Trophoblast cell (in vitro differentiated cells and primary cell): ENCODE results near the gene SAT1.
A peak's percentile ranks its signal among the peaks of the same experiment; 100 is the strongest.

Experiments used
- DNase-seq, 2 donors: peaks; one replicate each; pipeline ENCODE4 v3.0.0-alpha.2; 2016
- H2AFZ ChIP-seq: 2 replicates; pipeline ENCODE4 v1.6.1; 2013; ENCODE audit warnings: low read length, moderate library complexity, mild to moderate bottlenecking; ENCODE audit not compliant: insufficient read depth, poor library complexity
- H2AK5ac ChIP-seq: 2 replicates; pipeline ENCODE4 v1.6.1; 2013; ENCODE audit warnings: mild to moderate bottlenecking, low read length
- H2BK120ac ChIP-seq: 2 replicates; pipeline ENCODE4 v1.6.1; 2013; ENCODE audit warnings: low read length, mild to moderate bottlenecking, moderate library complexity; ENCODE audit not compliant: insufficient read depth, poor library complexity
- H2BK12ac ChIP-seq: 2 replicates; pipeline ENCODE4 v1.6.1; 2013; ENCODE audit warnings: mild to moderate bottlenecking, low read length, moderate library complexity
- H2BK5ac ChIP-seq: 2 replicates; pipeline ENCODE4 v1.6.1; 2013; ENCODE audit warnings: low read length, low read depth, moderate library complexity, mild to moderate bottlenecking; ENCODE audit not compliant: poor library complexity
- H3K14ac ChIP-seq: 2 replicates; pipeline ENCODE4 v1.6.1; 2013; ENCODE audit warnings: mild to moderate bottlenecking, low read length
- H3K18ac ChIP-seq: 2 replicates; pipeline ENCODE4 v1.6.1; 2013; ENCODE audit warnings: mild to moderate bottlenecking, low read length
- H3K23ac ChIP-seq: 2 replicates; pipeline ENCODE4 v1.6.1; 2013; ENCODE audit warnings: low read length
- H3K27ac ChIP-seq: 2 replicates; pipeline ENCODE4 v1.5.1; 2013; ENCODE audit warnings: low read depth, mild to moderate bottlenecking, inconsistent platforms, low read length, moderate library complexity
- H3K27me3 ChIP-seq: 2 replicates; pipeline ENCODE4 v1.6.1; 2013; ENCODE audit warnings: inconsistent platforms, mild to moderate bottlenecking, low read length, moderate library complexity; ENCODE audit not compliant: insufficient read depth
- H3K36me3 ChIP-seq, 2 experiments: 1 replicate in 1 of 2; 2 replicates in 1 of 2; pipeline ENCODE4 v1.6.1; 2013; ENCODE audit warnings: low read length in 2 of 2, mild to moderate bottlenecking in 2 of 2, moderate library complexity in 1 of 2; ENCODE audit not compliant: insufficient read depth in 2 of 2, control insufficient read depth in 1 of 2
- H3K4ac ChIP-seq: 2 replicates; pipeline ENCODE4 v1.6.1; 2013; ENCODE audit warnings: low read depth, mild to moderate bottlenecking, low read length, moderate library complexity
- H3K4me1 ChIP-seq, 2 experiments: 1 replicate in 1 of 2; 2 replicates in 1 of 2; pipeline ENCODE4 v1.6.1; 2013; ENCODE audit warnings: low read length in 2 of 2, mild to moderate bottlenecking in 2 of 2, moderate library complexity in 1 of 2; ENCODE audit not compliant: insufficient read depth in 2 of 2, control insufficient read depth in 1 of 2
- H3K4me2 ChIP-seq: 2 replicates; pipeline ENCODE4 v1.6.1; 2013; ENCODE audit warnings: inconsistent platforms, mild to moderate bottlenecking, low read length, moderate library complexity
- H3K4me3 ChIP-seq: 2 replicates; pipeline ENCODE4 v1.5.1; 2013; ENCODE audit warnings: mild to moderate bottlenecking, low read depth, low read length, inconsistent platforms
- H3K79me1 ChIP-seq: one replicate; pipeline ENCODE4 v1.6.1; 2013; ENCODE audit warnings: low read length
- H3K79me2 ChIP-seq: 2 replicates; pipeline ENCODE4 v1.6.1; 2013; ENCODE audit warnings: low read length, mild to moderate bottlenecking; ENCODE audit not compliant: control insufficient read depth, insufficient read depth, poor library complexity
- H3K9ac ChIP-seq: 2 replicates; pipeline ENCODE4 v1.6.1; 2013; ENCODE audit warnings: mild to moderate bottlenecking, low read length
- H3K9me3 ChIP-seq: 2 replicates; pipeline ENCODE4 v1.6.1; 2013; ENCODE audit warnings: low read depth, mild to moderate bottlenecking, control low read depth, inconsistent platforms, low read length; ENCODE audit not compliant: insufficient read depth
- H4K12ac ChIP-seq: 2 replicates; pipeline ENCODE4 v1.6.1; 2013; ENCODE audit warnings: low read depth, mild to moderate bottlenecking, low read length, moderate library complexity
- H4K8ac ChIP-seq: 2 replicates; pipeline ENCODE4 v1.6.1; 2013; ENCODE audit warnings: low read depth, mild to moderate bottlenecking, low read length, moderate library complexity
- H4K91ac ChIP-seq: one replicate; pipeline ENCODE4 v1.6.1; 2013; ENCODE audit warnings: low read depth, mild to moderate bottlenecking, low read length, moderate library complexity
- WGBS: extraction: QIAGEN DNeasy Blood & Tissue Kit; methylation state at CpG from one replicate; pipeline ENCODE4 v1.1.7; 2013; ENCODE audit warnings: missing lambda C conversion rate; ENCODE audit not compliant: insufficient read length, insufficient coverage; ENCODE audit errors: extremely low coverage; 5-methylcytosine and 5-hydroxymethylcytosine counted together

SAT1 gene

GRCh38 chrX:23825675-23826074 lies 42.7 kb downstream of the SAT1 start:
- no peak overlapping the region for H3K23ac ChIP-seq
- H3K4me3 ChIP-seq = no peak overlapping the region
- H3K9ac ChIP-seq = no peak overlapping the region
- no peak overlapping the region for H4K91ac ChIP-seq
- H2BK12ac ChIP-seq = no peak overlapping the region
- H2BK120ac ChIP-seq = no peak overlapping the region
- H3K79me1 ChIP-seq = no peaks in the 10 kb centered on the region
- H3K4ac ChIP-seq = no peak overlapping the region
- no peaks in the 10 kb centered on the region for H3K36me3 ChIP-seq
- H3K9me3 ChIP-seq = no peaks in the 10 kb centered on the region
- no peaks in the 10 kb centered on the region for H3K27me3 ChIP-seq
- no peak overlapping the region for H3K18ac ChIP-seq
- H3K4me2 ChIP-seq = no peak overlapping the region
- H3K14ac ChIP-seq = no peak overlapping the region
- H3K4me1 ChIP-seq = no peaks in the 10 kb centered on the region
- DNase-seq = no peak
- no peak overlapping the region for H2BK5ac ChIP-seq
- no peak overlapping the region for H4K8ac ChIP-seq
- no peak overlapping the region for H2AK5ac ChIP-seq
- H2AFZ ChIP-seq = no peak overlapping the region
- no peak overlapping the region for H4K12ac ChIP-seq
- no peaks in the 10 kb centered on the region for H3K79me2 ChIP-seq
- H3K27ac ChIP-seq = no peak overlapping the region

- no peaks in the 10 kb centered on the region for H3K27me3 ChIP-seq
- no peak overlapping the region for H2AFZ ChIP-seq
- no peak overlapping the region for H3K4me3 ChIP-seq
- WGBS = no CpG with 5 or more reads among the region's 3 CpGs
- no peak overlapping the region for H3K9ac ChIP-seq
- no peak overlapping the region for H2BK12ac ChIP-seq
- no peak overlapping the region for H4K8ac ChIP-seq
- H3K79me1 ChIP-seq = no peaks in the 10 kb centered on the region
- H3K9me3 ChIP-seq = no peaks in the 10 kb centered on the region
- H3K14ac ChIP-seq = no peak overlapping the region
- no peak overlapping the region for H3K4ac ChIP-seq
- H3K79me2 ChIP-seq = no peaks in the 10 kb centered on the region
- no peak overlapping the region for H3K27ac ChIP-seq
- no peak overlapping the region for H3K18ac ChIP-seq
- no peaks in the 10 kb centered on the region for H3K4me1 ChIP-seq
- H4K91ac ChIP-seq = no peak overlapping the region
- no peak overlapping the region for H4K12ac ChIP-seq
- H3K23ac ChIP-seq = no peak overlapping the region
- H3K36me3 ChIP-seq = no peaks in the 10 kb centered on the region
- no peak overlapping the region for H2AK5ac ChIP-seq
- no peak overlapping the region for H2BK120ac ChIP-seq
- DNase-seq = no peak
- H2BK5ac ChIP-seq = no peak overlapping the region
- no peak overlapping the region for H3K4me2 ChIP-seq
These were observed 43.2 kb downstream of the SAT1 start for GRCh38 chrX:23826216-23826615.

GRCh38 chrX:23826653-23827052 lies 43.7 kb downstream of the SAT1 start:
- no peaks in the 10 kb centered on the region for H3K79me1 ChIP-seq
- H3K36me3 ChIP-seq = no peaks in the 10 kb centered on the region
- no peak overlapping the region for H2AK5ac ChIP-seq
- no peak overlapping the region for H3K23ac ChIP-seq
- no peaks in the 10 kb centered on the region for H3K79me2 ChIP-seq
- H4K12ac ChIP-seq = no peak overlapping the region
- H3K14ac ChIP-seq = no peak overlapping the region
- no peak overlapping the region for H3K4ac ChIP-seq
- no peaks in the 10 kb centered on the region for H3K4me1 ChIP-seq
- DNase-seq = peak; percentile 2 to 40
- H3K18ac ChIP-seq = no peak overlapping the region
- no peak overlapping the region for H2BK120ac ChIP-seq
- no peak overlapping the region for H4K8ac ChIP-seq
- H3K4me2 ChIP-seq = no peak overlapping the region
- no peak overlapping the region for H2BK12ac ChIP-seq
- H3K4me3 ChIP-seq = no peak overlapping the region
- no peak overlapping the region for H4K91ac ChIP-seq
- H3K9me3 ChIP-seq = no peaks in the 10 kb centered on the region
- H3K9ac ChIP-seq = no peak overlapping the region
- H3K27ac ChIP-seq = no peak overlapping the region
- no peaks in the 10 kb centered on the region for H3K27me3 ChIP-seq
- H2AFZ ChIP-seq = no peak overlapping the region
- H2BK5ac ChIP-seq = no peak overlapping the region

- Histone ChIP-seq H3K23ac (no peak overlapping the region), H3K18ac (no peak overlapping the region), H2BK12ac (no peak overlapping the region), H2AK5ac (no peak overlapping the region), H3K4ac (no peak overlapping the region), H3K36me3 (no peaks in the 10 kb centered on the region), H3K4me2 (no peak overlapping the region), H2AFZ (no peak overlapping the region), H3K27ac (no peak overlapping the region), H3K4me1 (no peaks in the 10 kb centered on the region), H3K9ac (no peak overlapping the region), H4K91ac (no peak overlapping the region), H3K79me1 (no peaks in the 10 kb centered on the region), H3K14ac (no peak overlapping the region), H4K12ac (no peak overlapping the region), H2BK120ac (no peak overlapping the region), H2BK5ac (no peak overlapping the region), H3K27me3 (no peaks in the 10 kb centered on the region), H3K4me3 (no peak overlapping the region), H3K9me3 (no peaks in the 10 kb centered on the region), H3K79me2 (no peaks in the 10 kb centered on the region), H4K8ac (no peak overlapping the region)
- peak in 1 of 2 donors; percentile 51 for DNase-seq
- no CpG with 5 or more reads among the region's 5 CpGs for WGBS
These were observed 45.9 kb downstream of the SAT1 start for GRCh38 chrX:23828881-23829280.

- no peak overlapping the region for H4K91ac ChIP-seq
- H3K79me1 ChIP-seq = no peaks in the 10 kb centered on the region
- no peak for DNase-seq
- no peak overlapping the region for H3K4ac ChIP-seq
- no peak overlapping the region for H2AFZ ChIP-seq
- no peak overlapping the region for H2BK5ac ChIP-seq
- no peak overlapping the region for H4K8ac ChIP-seq
- WGBS = no CpG with 5 or more reads among the region's 1 CpG
- no peak overlapping the region for H3K14ac ChIP-seq
- no peaks in the 10 kb centered on the region for H3K79me2 ChIP-seq
- no peak overlapping the region for H4K12ac ChIP-seq
- no peaks in the 10 kb centered on the region for H3K36me3 ChIP-seq
- no peak overlapping the region for H2BK120ac ChIP-seq
- no peaks in the 10 kb centered on the region for H3K27me3 ChIP-seq
- no peak overlapping the region for H3K23ac ChIP-seq
- no peak overlapping the region for H2BK12ac ChIP-seq
- H2AK5ac ChIP-seq = no peak overlapping the region
- H3K9me3 ChIP-seq = no peaks in the 10 kb centered on the region
- no peak overlapping the region for H3K4me2 ChIP-seq
- no peak overlapping the region for H3K27ac ChIP-seq
- H3K9ac ChIP-seq = no peak overlapping the region
- no peak overlapping the region for H3K18ac ChIP-seq
- H3K4me1 ChIP-seq = no peaks in the 10 kb centered on the region
- no peak overlapping the region for H3K4me3 ChIP-seq
These were observed 49.7 kb downstream of the SAT1 start for GRCh38 chrX:23832721-23833120.
